Liver (tissue), 9 donors: ENCODE data around the gene AJM1. TPM values are rescaled to one million over a fixed set of nuclear protein-coding genes. Genes with fewer than 3 reads are reported as not detected.

Experiments used
- DNase-seq: peaks from one replicate; pipeline ENCODE4 v3.0.0-alpha.2; 2017; ENCODE audit warnings: low spot score
- H3K27ac ChIP-seq, 2 donors: one replicate each; pipeline ENCODE4 v1.7.0; 2013; ENCODE audit warnings: inconsistent platforms in 2 of 2, low read length in 2 of 2, control low read depth in 1 of 2, low read depth in 1 of 2, mild to moderate bottlenecking in 1 of 2
- H3K27me3 ChIP-seq, 4 donors: one replicate each; pipeline versions ENCODE4 v1.6.1 to v1.7.0; 2013; ENCODE audit warnings: low read length in 3 of 4, inconsistent platforms in 1 of 4, mild to moderate bottlenecking in 1 of 4, moderate library complexity in 1 of 4; ENCODE audit not compliant: control insufficient read depth in 4 of 4, insufficient read depth in 4 of 4
- H3K36me3 ChIP-seq, 4 donors: one replicate each; pipeline versions ENCODE4 v1.6.1 to v1.7.0; 2013; ENCODE audit warnings: low read length in 3 of 4, mild to moderate bottlenecking in 3 of 4, low read depth in 1 of 4, moderate library complexity in 1 of 4; ENCODE audit not compliant: control insufficient read depth in 4 of 4, insufficient read depth in 3 of 4
- H3K4me1 ChIP-seq, 4 donors: one replicate each; pipeline versions ENCODE4 v1.6.1 to v1.7.0; 2013; ENCODE audit warnings: low read length in 3 of 4, mild to moderate bottlenecking in 3 of 4, moderate library complexity in 1 of 4; ENCODE audit not compliant: control insufficient read depth in 4 of 4, insufficient read depth in 4 of 4
- H3K4me3 ChIP-seq, 3 donors: one replicate each; pipeline versions ENCODE4 v1.6.1 to v1.7.0; 2013; ENCODE audit warnings: low read length in 3 of 3, control low read depth in 1 of 3, low read depth in 1 of 3, mild to moderate bottlenecking in 1 of 3
- H3K9ac ChIP-seq, 2 donors: one replicate each; pipeline ENCODE4 v1.7.0; 2013; ENCODE audit warnings: low read length in 2 of 2, mild to moderate bottlenecking in 2 of 2, moderate library complexity in 2 of 2, control low read depth in 1 of 2, low read depth in 1 of 2
- H3K9me3 ChIP-seq, 4 donors: one replicate each; pipeline versions ENCODE4 v1.6.1 to v1.7.0; 2013; ENCODE audit warnings: low read length in 3 of 4; ENCODE audit not compliant: control insufficient read depth in 4 of 4
- ATF3 ChIP-seq: IDR thresholded peaks from 2 replicates; pipeline ENCODE4 v1.6.1; 2016; ENCODE audit warnings: antibody characterized with exemption
- CTCF ChIP-seq: fragments of 150-350 bp; IDR thresholded peaks from 2 replicates; pipeline ENCODE4 v1.5.1; 2017; ENCODE audit warnings: improper control_type of control experiment, low read depth, low read length; ENCODE audit not compliant: missing input control
- EGR1 ChIP-seq, 2 donors: IDR thresholded peaks; 2 replicates each; pipeline ENCODE4 v1.6.1; 2016 to 2018; ENCODE audit warnings: antibody characterized with exemption in 2 of 2, low read depth in 2 of 2
- FOXA1 ChIP-seq: IDR thresholded peaks from 2 replicates; pipeline ENCODE4 v1.6.1; 2016; ENCODE audit warnings: antibody characterized with exemption
- FOXA2 ChIP-seq: IDR thresholded peaks from 2 replicates; pipeline ENCODE4 v1.6.1; 2016; ENCODE audit warnings: antibody characterized with exemption
- GABPA ChIP-seq, 2 donors: IDR thresholded peaks in 1 of 2; conservative IDR thresholded peaks in 1 of 2; 2 replicates each; pipeline ENCODE4 v1.6.1; 2016; ENCODE audit warnings: antibody characterized with exemption in 2 of 2, mild to moderate bottlenecking in 1 of 2, moderate library complexity in 1 of 2
- HNF4A ChIP-seq, 2 donors: conservative IDR thresholded peaks; 2 replicates each; pipeline ENCODE4 v1.6.1; 2016; ENCODE audit warnings: antibody characterized with exemption in 2 of 2, mild to moderate bottlenecking in 2 of 2
- HNF4G ChIP-seq: IDR thresholded peaks from 2 replicates; pipeline ENCODE4 v1.6.1; 2016; ENCODE audit warnings: antibody characterized with exemption
- JUND ChIP-seq, 2 donors: IDR thresholded peaks; 2 replicates each; pipeline ENCODE4 v1.6.1; 2016; ENCODE audit warnings: antibody characterized with exemption in 2 of 2
- MAX ChIP-seq: IDR thresholded peaks from 2 replicates; pipeline ENCODE4 v1.6.1; 2016; ENCODE audit warnings: antibody characterized with exemption
- NR2F2 ChIP-seq: IDR thresholded peaks from 2 replicates; pipeline ENCODE4 v1.6.1; 2016; ENCODE audit warnings: antibody characterized with exemption
- RAD21 ChIP-seq, 2 donors: IDR thresholded peaks; 2 replicates each; pipeline ENCODE4 v1.6.1; 2016; ENCODE audit warnings: antibody characterized with exemption in 2 of 2, mild to moderate bottlenecking in 2 of 2
- REST ChIP-seq: IDR thresholded peaks from 2 replicates; pipeline ENCODE4 v1.6.1; 2016; ENCODE audit warnings: antibody characterized with exemption, mild to moderate bottlenecking
- RXRA ChIP-seq, 2 donors: IDR thresholded peaks; 2 replicates each; pipeline ENCODE4 v1.6.1; 2017 to 2018; ENCODE audit warnings: antibody characterized with exemption in 2 of 2, mild to moderate bottlenecking in 1 of 2
- SP1 ChIP-seq: IDR thresholded peaks from 2 replicates; pipeline ENCODE4 v1.6.1; 2018; ENCODE audit warnings: antibody characterized with exemption, mild to moderate bottlenecking
- TAF1 ChIP-seq: conservative IDR thresholded peaks from 2 replicates; pipeline ENCODE4 v1.6.1; 2016; ENCODE audit warnings: antibody characterized with exemption, mild to moderate bottlenecking
- YY1 ChIP-seq: IDR thresholded peaks from 2 replicates; pipeline ENCODE4 v1.6.1; 2016; ENCODE audit warnings: antibody characterized with exemption, mild to moderate bottlenecking
- ZBTB33 ChIP-seq: IDR thresholded peaks from 2 replicates; pipeline ENCODE4 v1.6.1; 2016; ENCODE audit warnings: antibody characterized with exemption
- WGBS: extraction: QIAGEN DNeasy Blood & Tissue Kit; methylation state at CpG from one replicate; pipeline ENCODE4 v1.1.7; 2013; 5-methylcytosine and 5-hydroxymethylcytosine counted together
- polyA plus RNA-seq, 2 donors: library from polyadenylated mRNA; stranded (reverse) in 1 of 2; unstranded in 1 of 2; fragments of 200-250 nt in 1 of 2; fragments of >200 nt in 1 of 2; fragmentation: Nextera tagmentation in 1 of 2; extraction: Ambion mirVana in 1 of 2; gene quantifications; one replicate each; pipeline versions ENCODE4 v1.2.1 to v1.2.3, GENCODE V29; 2013 to 2015
- total RNA-seq, 2 donors: library from RNA; depleted of rRNA; stranded (reverse); fragments of >200 nt; gene quantifications; one replicate each; pipeline ENCODE4 v1.2.3, GENCODE V29; 2014
- donor health status: healthy.
- donor health status: healthy.
- donor health status: healthy.
- donor health status: healthy.
- donor health status: healthy.

The AJM1 gene
- total and polyA plus RNA-seq, 4 donors: 0.56 to 2.3 (median 0.82) TPM

- TF ChIP-seq CTCF (no peak), RAD21 (IDR thresholded peaks at IDR 0.05) (no peak), ZBTB33 (no peak), JUND (IDR thresholded peaks at IDR 0.05) (no peak), GABPA (IDR thresholded peaks at IDR 0.05 in 1 of 2, conservative IDR thresholded peaks at IDR 0.05 in 1 of 2) (no peak), TAF1 (no peak), FOXA1 (no peak), SP1 (no peak), MAX (no peak), RXRA (IDR thresholded peaks at IDR 0.05) (no peak), FOXA2 (no peak), EGR1 (IDR thresholded peaks at IDR 0.05; ENCODE audit: low read depth in 2 of 2) (no peak), HNF4G (no peak), REST (no peak), ATF3 (no peak), YY1 (no peak), HNF4A (conservative IDR thresholded peaks at IDR 0.05) (no peak), NR2F2 (no peak)
- Histone ChIP-seq H3K27me3 (no peaks in the 10 kb centered on the region), H3K9me3 (no peaks in the 10 kb centered on the region), H3K27ac (peak overlapping the region; percentile 59 to 61), H3K9ac (peak overlapping the region; percentile 36 to 80), H3K36me3 (peaks cover 0 to 6% (median 1%) of the 10 kb centered on the region in 4 donors), H3K4me3 (peak overlapping the region; percentile 72 to 92 (median 74)), H3K4me1 (peaks cover 3 to 29% (median 25%) of the 10 kb centered on the region in 4 donors)
- under 1% methylated on average over 93 of the region's 93 CpGs for WGBS
- DNase-seq: no peak
These were observed 34.0 kb upstream of the AJM1 start for GRCh38 chr9:136808075-136808805.
